IMR-90 (cell line): ENCODE data around the gene RAI2. TPM values are rescaled to one million over a fixed set of nuclear protein-coding genes. Genes with fewer than 3 reads are reported as not detected.

ENCODE experiments used
- ATAC-seq: fragments of 200-7000 bp; cut with Tn5 transposase; 2 replicates; pipeline ENCODE4 v1.9.1; 2020; ENCODE audit warnings: low read depth, mild to moderate bottlenecking, moderate library complexity
- BruUV-seq: library from RNA; stranded (reverse); fragments of 400-500 nt; replicated peaks from 2 replicates; lab custom pipeline; 2021; lab: Mats Ljungman, UMichigan
- CTCF ChIA-PET: fragments of 300-600 bp; formaldehyde crosslinking; extraction: SDS; loops from one replicate; lab custom pipeline; 2021; ENCODE audit warnings: antibody characterized with exemption; lab: Yijun Ruan, JAX
- POLR2A ChIA-PET: fragments of 300-600 bp; sonication (Branson Sonifier 250); formaldehyde crosslinking; loops from one replicate; lab custom pipeline; 2022; ENCODE audit warnings: antibody characterized with exemption; ENCODE audit not compliant: unreplicated experiment; lab: Charles Lee
- DNase-seq: peaks from one replicate; pipeline ENCODE4 v3.0.0; 2013
- H2AFZ ChIP-seq: replicated peaks from 2 replicates; pipeline ENCODE3; 2013; ENCODE audit warnings: low read length, mild to moderate bottlenecking; ENCODE audit not compliant: poor library complexity
- H2AK5ac ChIP-seq: 2 replicates; pipeline ENCODE4 v1.6.1; 2013; ENCODE audit warnings: low read depth, low read length, inconsistent platforms
- H2AK9ac ChIP-seq: replicated peaks from 2 replicates; pipeline ENCODE3; 2013; ENCODE audit warnings: mild to moderate bottlenecking, low read depth, low read length, moderate library complexity; ENCODE audit not compliant: poor library complexity
- H2BK120ac ChIP-seq: 2 replicates; pipeline ENCODE4 v1.6.1; 2013; ENCODE audit warnings: low read depth, low read length, inconsistent platforms
- H2BK15ac ChIP-seq: 3 replicates; pipeline ENCODE4 v1.6.1; 2013; ENCODE audit warnings: low read depth, low read length, inconsistent platforms
- H2BK20ac ChIP-seq: 2 replicates; pipeline ENCODE4 v1.6.1; 2013; ENCODE audit warnings: low read depth, mild to moderate bottlenecking, inconsistent platforms, low read length, moderate library complexity
- H2BK5ac ChIP-seq: 2 replicates; pipeline ENCODE4 v1.6.1; 2013; ENCODE audit warnings: mild to moderate bottlenecking, low read depth, low read length, inconsistent platforms; ENCODE audit not compliant: poor library complexity, severe bottlenecking
- H3K14ac ChIP-seq: replicated peaks from 2 replicates; pipeline ENCODE4 v1.6.1; 2013; ENCODE audit warnings: low read depth, low read length, inconsistent platforms
- H3K18ac ChIP-seq: 2 replicates; pipeline ENCODE4 v1.6.1; 2013; ENCODE audit warnings: low read depth, low read length, control low read depth
- H3K23ac ChIP-seq: 2 replicates; pipeline ENCODE4 v1.6.1; 2013; ENCODE audit warnings: low read depth, low read length, inconsistent platforms
- H3K27ac ChIP-seq: 2 replicates; pipeline ENCODE4 v1.5.1; 2013; ENCODE audit warnings: mild to moderate bottlenecking, control low read depth, low read length; ENCODE audit not compliant: insufficient read depth
- H3K27me3 ChIP-seq: 2 replicates; pipeline ENCODE4 v1.6.1; 2013; ENCODE audit warnings: low read length; ENCODE audit not compliant: control insufficient read depth, insufficient read depth
- H3K36me3 ChIP-seq: 2 replicates; pipeline ENCODE4 v1.6.1; 2013; ENCODE audit warnings: low read length, mixed read lengths; ENCODE audit not compliant: control insufficient read depth, insufficient read depth
- H3K4ac ChIP-seq: 2 replicates; pipeline ENCODE4 v1.6.1; 2013; ENCODE audit warnings: low read depth, low read length, inconsistent platforms
- H3K4me1 ChIP-seq: 2 replicates; pipeline ENCODE4 v1.6.1; 2013; ENCODE audit warnings: low read length, mixed read lengths; ENCODE audit not compliant: control insufficient read depth, insufficient read depth
- H3K4me2 ChIP-seq: 2 replicates; pipeline ENCODE4 v1.6.1; 2013; ENCODE audit warnings: low read depth, mild to moderate bottlenecking, control low read depth, low read length, moderate library complexity
- H3K4me3 ChIP-seq: 2 replicates; pipeline ENCODE4 v1.5.1; 2013; ENCODE audit warnings: low read depth, mild to moderate bottlenecking, control low read depth, low read length, moderate library complexity; ENCODE audit not compliant: insufficient read depth
- H3K56ac ChIP-seq: 2 replicates; pipeline ENCODE4 v1.6.1; 2013; ENCODE audit warnings: low read length, inconsistent platforms; ENCODE audit not compliant: insufficient read depth; ENCODE audit errors: extremely low read depth
- H3K79me1 ChIP-seq, 2 experiments: 2 replicates each; pipeline ENCODE4 v1.6.1; 2013; ENCODE audit warnings: low read length in 2 of 2, inconsistent platforms in 1 of 2, low read depth in 1 of 2
- H3K9ac ChIP-seq: 2 replicates; pipeline ENCODE4 v1.6.1; 2013; ENCODE audit warnings: low read depth, low read length, control low read depth
- H3K9me1 ChIP-seq: 2 replicates; pipeline ENCODE4 v1.6.1; 2013; ENCODE audit warnings: low read length, inconsistent platforms; ENCODE audit not compliant: insufficient read depth
- H3K9me3 ChIP-seq: 2 replicates; pipeline ENCODE4 v1.6.1; 2013; ENCODE audit warnings: low read length; ENCODE audit not compliant: control insufficient read depth, insufficient read depth
- H4K20me1 ChIP-seq: 2 replicates; pipeline ENCODE4 v1.6.1; 2013; ENCODE audit warnings: low read length, inconsistent platforms; ENCODE audit not compliant: insufficient read depth
- H4K5ac ChIP-seq: 2 replicates; pipeline ENCODE4 v1.6.1; 2013; ENCODE audit warnings: mild to moderate bottlenecking, low read depth, low read length, control low read depth
- H4K8ac ChIP-seq, 2 experiments: 2 replicates each; pipeline ENCODE4 v1.6.1; 2013; ENCODE audit warnings: low read depth in 2 of 2, low read length in 2 of 2, control low read depth in 1 of 2, inconsistent platforms in 1 of 2
- H4K91ac ChIP-seq: 2 replicates; pipeline ENCODE4 v1.6.1; 2013; ENCODE audit warnings: low read depth, low read length, inconsistent platforms; ENCODE audit not compliant: insufficient read depth
- BHLHE40 ChIP-seq: fragments of 150-350 bp; IDR thresholded peaks from 2 replicates; pipeline ENCODE4 v1.6.1; 2016; ENCODE audit warnings: mild to moderate bottlenecking, low read depth, low read length
- CTCF ChIP-seq: conservative IDR thresholded peaks from 2 replicates; pipeline ENCODE4 v1.5.1; 2012; ENCODE audit warnings: mild to moderate bottlenecking, low read depth, low read length, improper control_type of control experiment
- NFE2L2 ChIP-seq: fragments of 150-350 bp; IDR thresholded peaks from 2 replicates; pipeline ENCODE4 v1.6.1; 2016; ENCODE audit warnings: low read depth, mild to moderate bottlenecking, low read length
- USF2 ChIP-seq: fragments of 150-350 bp; IDR thresholded peaks from 2 replicates; pipeline ENCODE4 v1.6.1; 2017; ENCODE audit warnings: mild to moderate bottlenecking, antibody characterized with exemption, low read length, low read depth
- WGBS, 2 experiments: methylation state at CpG; one replicate each; pipeline versions ENCODE4 v1.1.5 to v1.1.7; 2013; ENCODE audit warnings: missing lambda C conversion rate in 2 of 2; ENCODE audit not compliant: insufficient read length in 1 of 2; ENCODE audit errors: extremely low coverage in 2 of 2; 5-methylcytosine and 5-hydroxymethylcytosine counted together
- dilution Hi-C: fragments of 300-500 bp; cut with HindIII; formaldehyde crosslinking; loops from one replicate; pipeline ENCODE4 v1.14.3; 2018; ENCODE audit warnings: low sequenced_read_pairs; ENCODE audit not compliant: unreplicated experiment
- in situ Hi-C: fragments of 300-500 bp; cut with MboI; formaldehyde crosslinking; loops from 3 replicates; pipeline ENCODE4 v1.14.3; 2019; ENCODE audit warnings: low sequenced_read_pairs, inconsistent platforms, mixed read lengths
- intact Hi-C: fragments of 100-400 bp; cut with micrococcal nuclease; formaldehyde crosslinking; loops from 2 replicates; pipeline ENCODE4 v1.10.0; 2022
- polyA plus RNA-seq, 3 experiments: library from polyadenylated mRNA; depleted of rRNA; stranded (reverse); fragments of >200 nt; gene quantifications; 2 replicates each; pipeline ENCODE4 v1.2.3, GENCODE V29; 2012; ENCODE audit warnings: low replicate concordance in 1 of 3
- total RNA-seq: library from RNA; depleted of rRNA; stranded (reverse); fragments of >200 nt; gene quantifications from 2 replicates; pipeline ENCODE4 v1.2.3, GENCODE V29; 2012

RAI2 gene
- total and polyA plus RNA-seq, 2 of the 4 experiments (the other 2 are of a cell fraction): 0.07 TPM; not detected in 1

- POLR2A ChIA-PET: no interaction called here
- no TSS peak for BruUV-seq
- 58% methylated on average over 2 of the region's 4 CpGs; no CpG with 5 or more reads in 1 of the 2 experiments for WGBS, 2 experiments
These were observed 81.7 kb downstream of the RAI2 start for GRCh38 chrX:17779434-17779833.

More at GRCh38 chrX:17779434-17779833, 81.7 kb downstream of the RAI2 start:
- no peak overlapping the region for H4K5ac ChIP-seq
- no peak overlapping the region for H3K4me3 ChIP-seq
- H2BK15ac ChIP-seq: no peak overlapping the region
- no peak overlapping the region for H3K4me2 ChIP-seq
- in situ Hi-C loops (no loop called here), dilution Hi-C loops (no loop called here), intact Hi-C loops (no loop called here)
- no peak overlapping the region for H2AK5ac ChIP-seq
- no peaks in the 10 kb centered on the region for H3K9me1 ChIP-seq
- H2BK20ac ChIP-seq: no peak overlapping the region
- TF ChIP-seq NFE2L2 (no peak), BHLHE40 (no peak), USF2 (no peak), CTCF (no peak)
- H3K23ac ChIP-seq: no peak overlapping the region
- DNase-seq (no peak), ATAC-seq (no peak)
- no peak overlapping the region for H3K27ac ChIP-seq
- no peak overlapping the region for H4K8ac ChIP-seq
- H3K27me3 ChIP-seq: no peaks in the 10 kb centered on the region; the same call in none of the 2 replicates
- CTCF ChIA-PET: no interaction called here
- no peak overlapping the region for H2BK5ac ChIP-seq
- no peak overlapping the region for H3K56ac ChIP-seq
- no peaks in the 10 kb centered on the region for H3K79me1 ChIP-seq
- no peak overlapping the region for H3K18ac ChIP-seq
- H2BK120ac ChIP-seq: no peak overlapping the region
- H2AK9ac ChIP-seq: no peak overlapping the region
- no peak overlapping the region for H4K91ac ChIP-seq
- H2AFZ ChIP-seq: no peak overlapping the region
- H3K36me3 ChIP-seq: no peaks in the 10 kb centered on the region
- no peaks in the 10 kb centered on the region for H3K4me1 ChIP-seq
- H3K14ac ChIP-seq: no peak overlapping the region
- no peak overlapping the region for H3K9ac ChIP-seq
- no peaks in the 10 kb centered on the region for H3K9me3 ChIP-seq
- H4K20me1 ChIP-seq: no peaks in the 10 kb centered on the region
- H3K4ac ChIP-seq: no peak overlapping the region
